Fibroblast of the aortic adventitia (primary cell): ENCODE measurements around the gene CBY3. TPM values are rescaled to one million over a fixed set of nuclear protein-coding genes. Genes with fewer than 3 reads are reported as not detected.

ENCODE experiments used
- DNase-seq: peaks from one replicate; pipeline ENCODE4 v3.0.0-alpha.2; 2010; ENCODE audit warnings: low read depth
- H3K4me3 ChIP-seq: 2 replicates; pipeline ENCODE4 v1.5.1; 2011; ENCODE audit warnings: low read depth, mild to moderate bottlenecking, control low read depth, low read length, moderate library complexity
- total RNA-seq: library from RNA; depleted of rRNA; stranded (reverse); fragments of >200 nt; gene quantifications from 2 replicates; pipeline ENCODE4 v1.2.3, GENCODE V29; 2012; ENCODE audit warnings: low replicate concordance
- TF ChIP-seq, protein P1 (sequence below): IDR thresholded peaks from 2 replicates; pipeline ENCODE4 v1.5.1; 2011; ENCODE audit warnings: mild to moderate bottlenecking, low read length, control low read depth, inconsistent platforms; ENCODE audit not compliant: insufficient read depth

The CBY3 gene
- not detected in 2 replicates for total RNA-seq

- H3K4me3 ChIP-seq, result no peak within 1 kb of the TSS
- TF ChIP-seq, protein P1, sequence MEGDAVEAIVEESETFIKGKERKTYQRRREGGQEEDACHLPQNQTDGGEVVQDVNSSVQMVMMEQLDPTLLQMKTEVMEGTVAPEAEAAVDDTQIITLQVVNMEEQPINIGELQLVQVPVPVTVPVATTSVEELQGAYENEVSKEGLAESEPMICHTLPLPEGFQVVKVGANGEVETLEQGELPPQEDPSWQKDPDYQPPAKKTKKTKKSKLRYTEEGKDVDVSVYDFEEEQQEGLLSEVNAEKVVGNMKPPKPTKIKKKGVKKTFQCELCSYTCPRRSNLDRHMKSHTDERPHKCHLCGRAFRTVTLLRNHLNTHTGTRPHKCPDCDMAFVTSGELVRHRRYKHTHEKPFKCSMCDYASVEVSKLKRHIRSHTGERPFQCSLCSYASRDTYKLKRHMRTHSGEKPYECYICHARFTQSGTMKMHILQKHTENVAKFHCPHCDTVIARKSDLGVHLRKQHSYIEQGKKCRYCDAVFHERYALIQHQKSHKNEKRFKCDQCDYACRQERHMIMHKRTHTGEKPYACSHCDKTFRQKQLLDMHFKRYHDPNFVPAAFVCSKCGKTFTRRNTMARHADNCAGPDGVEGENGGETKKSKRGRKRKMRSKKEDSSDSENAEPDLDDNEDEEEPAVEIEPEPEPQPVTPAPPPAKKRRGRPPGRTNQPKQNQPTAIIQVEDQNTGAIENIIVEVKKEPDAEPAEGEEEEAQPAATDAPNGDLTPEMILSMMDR, result no peak
- peak; percentile 16 for DNase-seq
Observed at GRCh38 chr5:179680780-179681401, at the start of gene CBY3. Gene CBY3, minus strand, starts transcription at chr5:179681034. Its CDS starts 116 bp downstream, at chr5:179680918.

DNA sequence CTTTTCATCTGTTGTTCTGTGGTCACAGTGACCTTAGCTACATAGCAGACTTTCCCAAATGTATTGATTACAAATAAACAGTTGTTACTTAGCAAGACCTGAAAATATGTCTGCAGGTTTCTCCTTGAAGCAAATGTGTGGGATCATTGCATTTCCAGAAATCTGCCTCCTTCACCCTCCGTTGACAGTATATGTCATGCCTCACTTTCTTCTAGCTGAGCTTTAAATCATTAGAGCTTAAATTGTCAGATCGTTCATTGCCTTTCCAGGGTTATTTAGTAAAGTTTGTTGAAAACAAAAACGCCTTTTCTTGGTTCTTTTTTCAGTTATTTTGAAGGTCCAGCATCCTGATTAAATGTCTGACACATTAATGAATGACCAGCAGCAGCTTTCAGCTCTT is 49.5 kb upstream of the CBY3 start:
- H3K4me3 ChIP-seq, result no peak overlapping the region
- no peak for DNase-seq
- TF ChIP-seq, protein P1, result no peak

DNA sequence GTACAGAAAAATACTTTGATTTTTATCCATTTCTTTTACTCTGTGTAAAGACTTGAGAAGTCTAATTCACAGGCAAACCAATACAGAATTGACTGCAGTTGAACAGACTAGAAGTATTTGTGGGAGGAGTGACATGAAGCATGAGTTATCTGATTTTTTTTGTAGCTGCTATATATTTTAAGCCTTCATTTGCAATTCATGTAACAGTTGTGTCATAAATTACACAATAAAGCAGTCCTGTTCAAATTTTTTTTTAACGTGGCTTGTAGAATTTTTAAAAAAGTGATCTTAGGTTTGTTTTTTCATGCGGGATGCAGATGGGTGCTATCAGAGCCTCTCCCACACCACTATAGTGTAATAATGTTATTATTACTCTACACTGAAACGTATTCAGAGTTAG is 48.9 kb upstream of the CBY3 start:
- no peak overlapping the region for H3K4me3 ChIP-seq
- no peak for DNase-seq
- TF ChIP-seq, protein P1, result no peak

DNA sequence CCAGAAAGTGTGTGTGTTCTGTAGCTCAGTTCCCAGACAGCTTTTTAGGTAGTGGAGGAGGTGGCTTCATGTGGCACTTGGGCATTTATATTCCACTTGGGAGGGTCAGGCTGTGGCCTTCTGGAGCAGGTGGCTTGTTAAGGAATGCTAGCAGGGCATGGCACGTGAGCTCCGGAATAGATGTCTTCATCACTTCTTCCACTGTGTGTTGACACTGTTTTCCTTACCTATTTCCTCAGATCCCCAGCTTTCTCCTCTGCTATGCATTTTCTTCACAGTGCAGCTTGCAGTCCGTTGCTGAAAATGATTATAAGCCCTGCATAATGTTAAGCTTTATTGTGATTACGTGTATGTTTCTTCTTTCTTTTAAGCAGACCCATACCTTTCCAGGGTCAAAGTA is 48.5 kb upstream of the CBY3 start:
- H3K4me3 ChIP-seq, result no peak overlapping the region
- TF ChIP-seq, protein P1, result no peak
- DNase-seq, result no peak

GRCh38 chr5:179727106-179727505 is 46.3 kb upstream of the CBY3 start:
- no peak for DNase-seq
- TF ChIP-seq, protein P1, result no peak
- no peak overlapping the region for H3K4me3 ChIP-seq

DNA sequence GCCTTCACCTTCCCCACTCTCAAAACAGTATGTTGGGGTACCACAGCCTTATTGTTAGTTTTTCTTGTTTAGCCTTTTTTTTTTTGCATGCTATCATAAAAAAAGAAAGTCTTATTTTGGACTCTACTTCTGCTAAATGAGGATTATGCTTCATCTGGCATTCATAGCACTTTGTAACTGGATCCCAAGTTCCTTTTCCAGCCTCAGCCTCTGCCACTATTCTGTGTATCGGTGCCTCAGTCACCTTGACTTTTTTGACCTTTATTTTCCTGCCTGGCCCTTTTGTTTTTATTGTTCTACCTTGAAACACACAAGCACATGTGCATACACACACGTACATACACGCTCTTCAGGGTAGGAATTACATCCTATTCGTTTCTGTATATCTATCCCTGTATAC is 43.3 kb upstream of the CBY3 start:
- no peak for DNase-seq
- TF ChIP-seq, protein P1, result no peak
- H3K4me3 ChIP-seq, result no peak overlapping the region

DNA sequence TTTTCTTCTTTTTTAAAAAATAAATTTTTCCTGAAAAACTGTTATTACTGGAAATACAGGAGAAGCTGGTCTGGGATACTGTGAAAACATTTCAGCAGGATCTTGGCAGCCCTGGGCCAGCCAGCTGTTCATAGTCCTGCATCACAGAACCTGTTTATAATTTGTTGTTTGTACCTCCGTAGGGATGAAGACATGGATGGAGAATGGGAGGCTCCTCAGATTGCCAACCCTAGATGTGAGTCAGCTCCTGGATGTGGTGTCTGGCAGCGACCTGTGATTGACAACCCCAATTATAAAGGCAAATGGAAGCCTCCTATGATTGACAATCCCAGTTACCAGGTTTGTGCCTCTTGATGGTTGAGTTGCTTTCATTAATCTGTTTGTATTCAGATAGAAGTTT is 39.4 kb upstream of the CBY3 start:
- TF ChIP-seq, protein P1, result no peak
- DNase-seq, result no peak
- H3K4me3 ChIP-seq, result no peak overlapping the region
